A673 (cell line): ENCODE data around the gene KCNIP4. TPM values are rescaled to one million over a fixed set of nuclear protein-coding genes. Genes with fewer than 3 reads are reported as not detected.

ENCODE experiments used
- BruUV-seq: library from RNA; stranded (reverse); fragments of 400-500 nt; replicated peaks from 2 replicates; lab custom pipeline; 2021; lab: Mats Ljungman, UMichigan
- CTCF ChIA-PET: fragments of 300-600 bp; sonication (Branson Sonifier 250); formaldehyde crosslinking; loops from one replicate; lab custom pipeline; 2022; ENCODE audit warnings: antibody characterized with exemption; lab: Charles Lee
- POLR2A ChIA-PET: fragments of 300-600 bp; sonication (Branson Sonifier 250); formaldehyde crosslinking; loops from one replicate; lab custom pipeline; 2022; ENCODE audit warnings: antibody characterized with exemption; ENCODE audit not compliant: low non-redundant PET; lab: Charles Lee
- DNase-seq: peaks from one replicate; pipeline ENCODE4 v3.0.0-alpha.2; 2015; ENCODE audit warnings: low spot score
- H3K27ac ChIP-seq: fragments of 200-600 bp; sonication (generic); 2 replicates; pipeline ENCODE4 v1.5.1; 2016; ENCODE audit warnings: mixed run types, low read depth, mild to moderate bottlenecking, mixed read lengths, antibody characterized with exemption, low read length; ENCODE audit not compliant: poor library complexity, severe bottlenecking
- H3K27me3 ChIP-seq: fragments of 200-600 bp; sonication (generic); replicated peaks from 2 replicates; pipeline ENCODE4 v1.6.1; 2017; ENCODE audit warnings: mixed run types, low read depth, mild to moderate bottlenecking, mixed read lengths, antibody characterized with exemption, low read length; ENCODE audit not compliant: insufficient read depth, poor library complexity
- H3K36me3 ChIP-seq: fragments of 200-600 bp; sonication (generic); 2 replicates; pipeline ENCODE4 v1.6.1; 2016; ENCODE audit warnings: mixed run types, mild to moderate bottlenecking, mixed read lengths, antibody characterized with exemption, low read length; ENCODE audit not compliant: insufficient read depth, poor library complexity, severe bottlenecking
- H3K4me1 ChIP-seq: fragments of 200-600 bp; sonication (generic); 2 replicates; pipeline ENCODE4 v1.6.1; 2017; ENCODE audit warnings: mixed run types, mild to moderate bottlenecking, mixed read lengths, antibody characterized with exemption, low read length; ENCODE audit not compliant: insufficient read depth, poor library complexity, severe bottlenecking
- H3K4me3 ChIP-seq: fragments of 200-600 bp; sonication (generic); 2 replicates; pipeline ENCODE4 v1.5.1; 2016; ENCODE audit warnings: low read depth, mixed run types, mild to moderate bottlenecking, mixed read lengths, low read length; ENCODE audit not compliant: poor library complexity, severe bottlenecking
- H3K9me3 ChIP-seq: fragments of 200-600 bp; sonication (generic); 2 replicates; pipeline ENCODE4 v1.6.1; 2016; ENCODE audit warnings: mixed run types, low read depth, mild to moderate bottlenecking, mixed read lengths, antibody characterized with exemption, low read length; ENCODE audit not compliant: poor library complexity, severe bottlenecking
- EZH2 ChIP-seq: fragments of 200-600 bp; sonication (generic); IDR thresholded peaks from 2 replicates; pipeline ENCODE4 v1.6.1; 2017; ENCODE audit warnings: borderline replicate concordance, low read depth, mild to moderate bottlenecking, mixed read lengths, antibody characterized with exemption, low read length; ENCODE audit not compliant: poor library complexity, severe bottlenecking
- intact Hi-C: fragments of 100-400 bp; cut with micrococcal nuclease; formaldehyde crosslinking; loops from one replicate; pipeline ENCODE4 v1.10.0; 2022; ENCODE audit not compliant: unreplicated experiment
- total RNA-seq: library from RNA; stranded (reverse); gene quantifications from 2 replicates; pipeline ENCODE4 v1.2.3, GENCODE V29; 2021
- TF ChIP-seq, protein P1 (sequence below): fragments of 300-800, 200-600 bp; sonication (generic); conservative IDR thresholded peaks from 2 replicates; pipeline ENCODE4 v1.5.1; 2017; ENCODE audit warnings: low read depth, mild to moderate bottlenecking, antibody characterized with exemption, low read length, moderate library complexity, mixed read lengths

KCNIP4 gene
- total RNA-seq, 1 experiment from 2014 or later = not detected

DNA sequence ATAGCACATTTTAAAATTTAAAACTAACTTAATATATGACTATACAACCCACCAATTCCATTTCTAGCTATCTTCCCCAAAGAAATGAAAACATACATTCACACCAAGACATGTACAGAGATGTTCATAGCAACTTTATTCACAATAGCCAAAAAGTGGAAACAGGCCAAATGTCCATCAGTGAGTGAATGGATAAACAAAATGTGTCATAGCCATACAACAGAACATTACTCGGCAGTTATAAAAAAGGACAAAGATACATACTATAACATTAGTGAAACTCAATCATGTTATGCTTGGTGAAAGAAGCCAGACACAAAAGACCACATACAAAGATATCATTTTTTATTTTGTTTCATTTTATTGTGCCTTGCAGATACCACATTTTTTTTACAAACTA lies 851.5 kb downstream of the KCNIP4 start:
- H3K27ac ChIP-seq = no peak overlapping the region
- no peaks in the 10 kb centered on the region for H3K27me3 ChIP-seq
- no peak overlapping the region for H3K4me3 ChIP-seq
- ChIA-PET POLR2A (no interaction called here), CTCF (no interaction called here)
- no peaks in the 10 kb centered on the region for H3K9me3 ChIP-seq
- no peaks in the 10 kb centered on the region for H3K4me1 ChIP-seq
- intact Hi-C loops = no loop called here
- no peaks in the 10 kb centered on the region for H3K36me3 ChIP-seq
- no peak for DNase-seq
- TF ChIP-seq, protein P1, sequence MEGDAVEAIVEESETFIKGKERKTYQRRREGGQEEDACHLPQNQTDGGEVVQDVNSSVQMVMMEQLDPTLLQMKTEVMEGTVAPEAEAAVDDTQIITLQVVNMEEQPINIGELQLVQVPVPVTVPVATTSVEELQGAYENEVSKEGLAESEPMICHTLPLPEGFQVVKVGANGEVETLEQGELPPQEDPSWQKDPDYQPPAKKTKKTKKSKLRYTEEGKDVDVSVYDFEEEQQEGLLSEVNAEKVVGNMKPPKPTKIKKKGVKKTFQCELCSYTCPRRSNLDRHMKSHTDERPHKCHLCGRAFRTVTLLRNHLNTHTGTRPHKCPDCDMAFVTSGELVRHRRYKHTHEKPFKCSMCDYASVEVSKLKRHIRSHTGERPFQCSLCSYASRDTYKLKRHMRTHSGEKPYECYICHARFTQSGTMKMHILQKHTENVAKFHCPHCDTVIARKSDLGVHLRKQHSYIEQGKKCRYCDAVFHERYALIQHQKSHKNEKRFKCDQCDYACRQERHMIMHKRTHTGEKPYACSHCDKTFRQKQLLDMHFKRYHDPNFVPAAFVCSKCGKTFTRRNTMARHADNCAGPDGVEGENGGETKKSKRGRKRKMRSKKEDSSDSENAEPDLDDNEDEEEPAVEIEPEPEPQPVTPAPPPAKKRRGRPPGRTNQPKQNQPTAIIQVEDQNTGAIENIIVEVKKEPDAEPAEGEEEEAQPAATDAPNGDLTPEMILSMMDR = no peak
- no peak for TF ChIP-seq EZH2
- BruUV-seq = no TSS peak

DNA sequence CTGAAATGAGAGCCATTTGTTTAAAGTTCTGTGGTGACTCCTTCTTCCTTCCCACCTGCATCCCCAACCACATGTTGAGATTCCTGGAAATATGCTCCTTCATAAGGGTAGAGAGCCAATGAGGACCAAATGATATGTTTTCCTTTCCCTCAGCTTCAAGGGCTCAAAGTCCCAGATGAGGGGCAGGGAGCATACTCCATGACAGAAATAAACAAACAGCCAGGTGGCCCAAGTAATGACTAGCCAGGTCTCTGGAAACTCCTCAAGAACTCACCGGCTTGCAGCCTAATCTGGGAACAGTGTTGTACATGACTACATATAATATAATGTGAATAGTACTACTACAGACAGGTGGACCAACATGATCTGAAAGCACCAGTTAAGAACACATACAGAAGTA lies 856.0 kb downstream of the KCNIP4 start:
- no peaks in the 10 kb centered on the region for H3K9me3 ChIP-seq
- no peaks in the 10 kb centered on the region for H3K27me3 ChIP-seq
- ChIA-PET CTCF (no interaction called here), POLR2A (no interaction called here)
- no peaks in the 10 kb centered on the region for H3K36me3 ChIP-seq
- no TSS peak for BruUV-seq
- no peak for TF ChIP-seq EZH2
- TF ChIP-seq, protein P1 = no peak
- no peaks in the 10 kb centered on the region for H3K4me1 ChIP-seq
- no peak overlapping the region for H3K4me3 ChIP-seq
- no peak overlapping the region for H3K27ac ChIP-seq
- intact Hi-C loops = no loop called here
- no peak for DNase-seq

DNA sequence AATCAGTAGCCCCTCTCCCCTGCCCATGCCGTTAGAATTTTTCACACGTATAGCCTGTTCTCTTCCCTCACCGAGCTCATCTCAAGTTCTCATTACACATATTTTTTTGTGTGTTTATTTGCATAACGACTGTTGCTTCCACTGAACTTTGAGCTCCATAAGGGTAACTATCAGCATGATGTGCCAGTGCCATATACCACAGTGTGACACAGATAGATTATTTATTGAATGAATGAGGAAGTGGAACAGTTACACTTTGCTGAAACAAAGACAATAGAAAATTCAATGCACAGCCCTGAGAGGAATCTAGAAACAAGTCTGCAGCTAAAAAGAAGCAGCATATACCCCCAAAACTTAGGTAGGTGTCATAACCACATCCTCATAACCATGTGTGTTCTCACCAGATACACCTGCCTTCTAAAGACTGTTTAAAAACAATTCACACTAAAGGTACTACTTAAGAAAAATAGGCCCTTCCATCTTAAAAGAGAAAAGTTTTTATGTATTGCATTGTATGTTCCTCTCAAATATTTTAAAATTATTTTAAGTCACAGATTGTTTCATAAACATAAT lies 858.4 kb downstream of the KCNIP4 start:
- ChIA-PET POLR2A (no interaction called here), CTCF (no interaction called here)
- no peak overlapping the region for H3K27ac ChIP-seq

More for the DNA sequence above, 858.4 kb downstream of the KCNIP4 start:
- H3K4me1 ChIP-seq = no peaks in the 10 kb centered on the region
- DNase-seq = no peak
- H3K4me3 ChIP-seq = no peak overlapping the region
- no peaks in the 10 kb centered on the region for H3K27me3 ChIP-seq
- TF ChIP-seq, protein P1 = no peak
- no peak for TF ChIP-seq EZH2
- H3K36me3 ChIP-seq = no peaks in the 10 kb centered on the region
- intact Hi-C loops = no loop called here
- no peaks in the 10 kb centered on the region for H3K9me3 ChIP-seq
- BruUV-seq = no TSS peak
